ENCODE data around the gene DNAJC28.
"Not testable (repeated sequence)": the region's sequence is repeated elsewhere in the genome, so short reads cannot be mapped to it uniquely, and the experiment has no call there.

Gene DNAJC28

DNA sequence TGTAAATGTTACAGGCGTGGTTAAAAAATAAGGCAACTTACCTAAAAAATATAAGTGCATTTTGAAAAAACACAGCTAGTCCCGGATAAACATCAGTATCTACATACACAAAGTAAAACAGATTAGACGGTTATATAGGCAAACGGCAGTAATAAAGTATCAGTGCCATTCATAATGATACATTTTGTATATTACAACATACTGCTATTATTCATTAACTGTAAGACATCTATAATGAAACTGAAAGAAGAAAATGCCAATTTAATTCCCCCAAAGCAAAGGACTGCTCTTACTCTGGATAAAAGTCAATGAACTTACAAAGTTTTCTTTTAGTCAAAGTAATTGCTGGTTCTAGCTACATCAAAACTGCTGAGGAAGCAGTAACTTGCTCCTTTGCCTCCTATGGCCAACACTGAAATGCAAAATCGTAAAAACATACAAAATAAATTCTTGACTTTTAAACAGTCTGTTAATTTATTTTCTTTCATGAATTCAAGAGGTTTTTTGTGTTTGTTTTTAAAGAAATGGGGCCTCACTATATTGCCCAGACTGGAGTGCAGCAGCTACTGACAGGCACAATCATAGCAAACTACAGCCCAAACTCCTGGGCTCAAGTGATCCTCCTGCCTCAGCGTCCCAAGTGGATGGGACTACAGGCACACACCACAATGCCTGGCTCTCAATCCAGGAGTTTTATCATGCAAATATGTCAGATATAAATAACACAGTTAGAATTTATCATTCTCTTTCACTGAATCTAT is 35.6 kb downstream of the DNAJC28 start:
- Histone ChIP-seq H3K4me3 (ENCODE audit: control insufficient read depth in 1 of 7, extremely low read depth in 1 of 7, insufficient read depth in 4 of 7, low read depth in 2 of 7, low read length in 6 of 7) (no peak overlapping the region), H3K27me3 (replicated peaks in 2 of 5; ENCODE audit: control insufficient read depth in 4 of 5, insufficient read depth in 5 of 5, low read length in 4 of 5) (no peaks in the 10 kb centered on the region), H3K27ac (ENCODE audit: insufficient read depth in 1 of 2, low read depth in 1 of 2, low read length in 2 of 2, poor library complexity in 1 of 2, severe bottlenecking in 2 of 2) (no peak overlapping the region), H3K36me3 (ENCODE audit: control insufficient read depth in 4 of 4, insufficient read depth in 4 of 4, low read length in 3 of 4) (peaks cover 2 to 13% (median 7%) of the 10 kb centered on the region in 4 experiments), H3K9me3 (ENCODE audit: control extremely low read depth in 1 of 5, control insufficient read depth in 4 of 5, insufficient read depth in 2 of 5, low read depth in 1 of 5, low read length in 4 of 5) (no peaks in the 10 kb centered on the region), H3K4me1 (ENCODE audit: control extremely low read depth in 1 of 4, control insufficient read depth in 4 of 4, insufficient read depth in 4 of 4, low read length in 3 of 4) (no peaks in the 10 kb centered on the region)
- ChIA-PET POLR2A (no interaction called here), CTCF (interaction anchor here (0.6 to 1.7 kb wide), 4 partner anchors 9 to 122 kb away, joined by 3 to 7 read pairs (median 4); no protein-coding TSS in a partner anchor)
- DNase-seq, result no peak
- WGBS (ENCODE audit: insufficient coverage), result no CpG with 5 or more reads among the region's 6 CpGs

DNA sequence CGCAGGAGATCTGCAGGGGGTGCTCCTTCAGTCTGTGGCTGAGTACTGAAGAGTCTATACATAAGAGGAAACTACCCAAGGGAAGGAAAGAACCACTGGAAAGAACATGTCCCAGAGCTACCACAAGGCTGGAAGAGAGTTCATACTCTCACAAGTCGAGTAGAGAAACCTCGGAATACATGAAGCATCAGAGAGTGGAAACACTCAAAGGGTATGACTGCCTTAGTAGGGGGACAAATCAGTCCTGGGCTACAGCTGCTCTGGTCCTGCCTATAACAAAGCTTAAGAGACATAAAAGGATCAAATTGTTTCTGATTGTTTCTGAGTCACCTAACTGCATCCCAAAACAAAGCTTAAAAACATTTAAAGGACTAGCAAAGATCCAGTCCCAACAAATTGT is 39.2 kb downstream of the DNAJC28 start:
- peaks cover 0 to 5% (median 3%) of the 10 kb centered on the region in 4 experiments for H3K36me3 ChIP-seq (ENCODE audit: control insufficient read depth in 4 of 4, insufficient read depth in 4 of 4, low read length in 3 of 4)
- H3K27ac ChIP-seq (ENCODE audit: insufficient read depth in 1 of 2, low read depth in 1 of 2, low read length in 2 of 2, poor library complexity in 1 of 2, severe bottlenecking in 2 of 2), result no peak overlapping the region
- H3K27me3 ChIP-seq (replicated peaks in 2 of 5; ENCODE audit: control insufficient read depth in 4 of 5, insufficient read depth in 5 of 5, low read length in 4 of 5), result no peaks in the 10 kb centered on the region
- DNase-seq, result no peak
- POLR2A ChIA-PET, result interaction anchor here (1.0 to 1.7 kb wide), 2 partner anchors 9 to 28 kb away, joined by 3 to 5 read pairs; partner anchors contain the start of gene TMEM50B
- no peaks in the 10 kb centered on the region for H3K9me3 ChIP-seq (ENCODE audit: control extremely low read depth in 1 of 5, control insufficient read depth in 4 of 5, insufficient read depth in 2 of 5, low read depth in 1 of 5, low read length in 4 of 5)
- no peak overlapping the region for H3K4me3 ChIP-seq (ENCODE audit: control insufficient read depth in 1 of 7, extremely low read depth in 1 of 7, insufficient read depth in 4 of 7, low read depth in 2 of 7, low read length in 6 of 7)
- WGBS (ENCODE audit: insufficient coverage), result 96% methylated on average over 3 of the region's 3 CpGs
- H3K4me1 ChIP-seq (ENCODE audit: control extremely low read depth in 1 of 4, control insufficient read depth in 4 of 4, insufficient read depth in 4 of 4, low read length in 3 of 4), result no peaks in the 10 kb centered on the region
- CTCF ChIA-PET, result interaction anchor here (1.1 kb wide), 2 partner anchors 7 to 11 kb away, joined by 3 to 5 read pairs; no protein-coding TSS in a partner anchor

DNA sequence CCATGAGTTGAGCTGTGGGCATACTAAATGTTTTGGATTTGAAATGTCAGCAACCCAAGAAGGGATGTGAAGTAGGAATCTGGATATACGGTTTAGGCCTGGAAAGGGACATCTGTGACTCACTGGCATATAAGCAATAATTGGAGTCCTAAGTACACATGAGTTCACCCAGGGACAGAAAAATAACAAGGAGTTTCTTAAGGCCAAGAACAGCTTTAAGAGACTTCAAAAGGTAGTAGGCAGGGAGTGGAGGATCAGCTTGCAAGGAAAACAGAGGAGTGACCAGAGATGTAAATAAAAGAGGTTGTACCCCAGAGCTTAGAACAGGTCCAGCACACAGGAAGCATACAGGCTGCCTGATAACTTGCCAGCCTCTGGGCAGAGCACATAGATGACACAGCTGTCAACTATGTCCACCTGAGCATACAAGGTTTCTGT is 39.9 kb downstream of the DNAJC28 start:
- POLR2A ChIA-PET, result interaction anchor here (1.7 kb wide), 1 partner anchor 28 kb away, joined by 5 read pairs; the partner anchor contains the start of gene TMEM50B
- WGBS (ENCODE audit: insufficient coverage), result 100% methylated on average over 1 of the region's 1 CpG
- Histone ChIP-seq H3K4me1 (ENCODE audit: control extremely low read depth in 1 of 4, control insufficient read depth in 4 of 4, insufficient read depth in 4 of 4, low read length in 3 of 4) (no peaks in the 10 kb centered on the region), H3K27me3 (replicated peaks in 2 of 5; ENCODE audit: control insufficient read depth in 4 of 5, insufficient read depth in 5 of 5, low read length in 4 of 5) (no peaks in the 10 kb centered on the region), H3K9me3 (ENCODE audit: control extremely low read depth in 1 of 5, control insufficient read depth in 4 of 5, insufficient read depth in 2 of 5, low read depth in 1 of 5, low read length in 4 of 5) (no peaks in the 10 kb centered on the region), H3K36me3 (ENCODE audit: control insufficient read depth in 4 of 4, insufficient read depth in 4 of 4, low read length in 3 of 4) (peaks cover 0 to 5% (median 3%) of the 10 kb centered on the region in 4 experiments), H3K27ac (ENCODE audit: insufficient read depth in 1 of 2, low read depth in 1 of 2, low read length in 2 of 2, poor library complexity in 1 of 2, severe bottlenecking in 2 of 2) (no peak overlapping the region), H3K4me3 (ENCODE audit: control insufficient read depth in 1 of 7, extremely low read depth in 1 of 7, insufficient read depth in 4 of 7, low read depth in 2 of 7, low read length in 6 of 7) (no peak overlapping the region)
- CTCF ChIA-PET, result interaction anchor here (0.8 to 1.1 kb wide), 2 partner anchors 12 to 86 kb away, joined by 3 read pairs; no protein-coding TSS in a partner anchor
- no peak for DNase-seq

- peaks cover 0 to 4% (median 2%) of the 10 kb centered on the region in 4 experiments for H3K36me3 ChIP-seq (ENCODE audit: control insufficient read depth in 4 of 4, insufficient read depth in 4 of 4, low read length in 3 of 4)
- H3K27me3 ChIP-seq (replicated peaks in 2 of 5; ENCODE audit: control insufficient read depth in 4 of 5, insufficient read depth in 5 of 5, low read length in 4 of 5), result no peaks in the 10 kb centered on the region
- ChIA-PET CTCF (interaction anchor here (1.0 to 1.7 kb wide), 6 partner anchors 30 to 455 kb away, joined by 3 to 6 read pairs (median 4); partner anchors contain the start of gene TMEM50B), POLR2A (no interaction called here)
- no peak overlapping the region for H3K4me3 ChIP-seq (ENCODE audit: control insufficient read depth in 1 of 7, extremely low read depth in 1 of 7, insufficient read depth in 4 of 7, low read depth in 2 of 7, low read length in 6 of 7)
- 93% methylated on average over 2 of the region's 4 CpGs for WGBS (ENCODE audit: insufficient coverage)
- no peaks in the 10 kb centered on the region for H3K4me1 ChIP-seq (ENCODE audit: control extremely low read depth in 1 of 4, control insufficient read depth in 4 of 4, insufficient read depth in 4 of 4, low read length in 3 of 4)
- no peaks in the 10 kb centered on the region for H3K9me3 ChIP-seq (ENCODE audit: control extremely low read depth in 1 of 5, control insufficient read depth in 4 of 5, insufficient read depth in 2 of 5, low read depth in 1 of 5, low read length in 4 of 5)
- H3K27ac ChIP-seq (ENCODE audit: insufficient read depth in 1 of 2, low read depth in 1 of 2, low read length in 2 of 2, poor library complexity in 1 of 2, severe bottlenecking in 2 of 2), result no peak overlapping the region
- DNase-seq, result no peak
These were observed 41.9 kb downstream of the DNAJC28 start for GRCh38 chr21:33449616-33450015.

DNA sequence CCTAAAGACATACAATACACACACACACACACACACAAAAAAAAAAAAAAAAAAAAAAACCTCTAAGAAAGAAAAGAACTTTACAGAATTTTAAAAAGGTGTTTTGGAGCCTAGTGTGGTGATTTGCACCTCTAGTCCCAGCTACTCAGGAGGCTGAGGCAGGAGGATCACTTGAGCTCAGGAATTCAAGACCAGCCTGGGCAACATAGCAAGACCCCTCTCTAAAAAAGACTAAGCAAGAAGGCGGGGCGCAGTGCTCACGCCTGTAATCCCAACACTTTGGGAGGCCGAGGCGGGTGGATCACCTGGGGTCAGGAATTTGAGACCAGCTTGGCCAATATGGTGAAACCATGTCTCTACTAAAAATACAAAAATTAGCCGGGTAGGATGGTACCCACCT is 44.9 kb downstream of the DNAJC28 start:
- CTCF ChIA-PET, result interaction anchor here (0.7 to 3.7 kb wide), 11 partner anchors 10 to 506 kb away, joined by 3 to 35 read pairs (median 4); partner anchors contain the start of genes IL10RB and TMEM50B
- 100% methylated on average over 2 of the region's 6 CpGs for WGBS (ENCODE audit: insufficient coverage)

DNA sequence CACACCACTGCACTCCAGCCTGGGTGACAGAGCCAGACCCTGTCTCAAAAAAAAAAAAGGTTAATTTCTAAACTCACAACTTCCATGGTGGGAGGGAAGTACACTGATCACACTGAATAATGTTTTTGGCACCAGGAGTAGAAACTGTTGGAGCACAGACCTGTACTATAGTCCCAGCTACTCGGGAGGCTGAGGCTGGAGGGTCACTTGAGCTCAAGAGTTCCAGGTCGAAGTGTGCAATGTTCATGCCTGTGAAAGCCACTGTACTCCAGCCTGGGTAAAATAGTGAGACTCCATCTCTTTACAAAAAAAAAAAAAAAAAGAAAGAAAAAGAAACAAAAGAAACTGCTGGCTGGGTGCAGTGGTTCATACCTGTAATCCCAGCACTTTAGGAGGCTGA is 47.0 kb downstream of the DNAJC28 start:
- no peaks in the 10 kb centered on the region for H3K27me3 ChIP-seq (replicated peaks in 2 of 5; ENCODE audit: control insufficient read depth in 4 of 5, insufficient read depth in 5 of 5, low read length in 4 of 5)
- DNase-seq, result no peak
- ChIA-PET CTCF (interaction anchor here (0.6 to 3.7 kb wide), 33 partner anchors 8 to 612 kb away, joined by 3 to 35 read pairs (median 4); partner anchors contain the start of gene TMEM50B), POLR2A (interaction anchor here (1.1 kb wide), 1 partner anchor 119 kb away, joined by 4 read pairs; no protein-coding TSS in a partner anchor)
- H3K4me3 ChIP-seq (ENCODE audit: control insufficient read depth in 1 of 7, extremely low read depth in 1 of 7, insufficient read depth in 4 of 7, low read depth in 2 of 7, low read length in 6 of 7), result no peak overlapping the region
- no CpG with 5 or more reads among the region's 2 CpGs for WGBS (ENCODE audit: insufficient coverage)
- peaks cover 0 to 5% (median 2%) of the 10 kb centered on the region in 4 experiments for H3K36me3 ChIP-seq (ENCODE audit: control insufficient read depth in 4 of 4, insufficient read depth in 4 of 4, low read length in 3 of 4)
- no peaks in the 10 kb centered on the region for H3K9me3 ChIP-seq (ENCODE audit: control extremely low read depth in 1 of 5, control insufficient read depth in 4 of 5, insufficient read depth in 2 of 5, low read depth in 1 of 5, low read length in 4 of 5)
- no peak overlapping the region for H3K27ac ChIP-seq (ENCODE audit: insufficient read depth in 1 of 2, low read depth in 1 of 2, low read length in 2 of 2, poor library complexity in 1 of 2, severe bottlenecking in 2 of 2)
- no peaks in the 10 kb centered on the region for H3K4me1 ChIP-seq (ENCODE audit: control extremely low read depth in 1 of 4, control insufficient read depth in 4 of 4, insufficient read depth in 4 of 4, low read length in 3 of 4)

More for the DNA sequence above, 44.9 kb downstream of the DNAJC28 start:
- H3K9me3 ChIP-seq (ENCODE audit: control extremely low read depth in 1 of 5, control insufficient read depth in 4 of 5, insufficient read depth in 2 of 5, low read depth in 1 of 5, low read length in 4 of 5); H3K36me3 ChIP-seq (ENCODE audit: control insufficient read depth in 4 of 4, insufficient read depth in 4 of 4, low read length in 3 of 4); H3K27me3 ChIP-seq (replicated peaks in 2 of 5; ENCODE audit: control insufficient read depth in 4 of 5, insufficient read depth in 5 of 5, low read length in 4 of 5); H3K27ac ChIP-seq (ENCODE audit: insufficient read depth in 1 of 2, low read depth in 1 of 2, low read length in 2 of 2, poor library complexity in 1 of 2, severe bottlenecking in 2 of 2); H3K4me1 ChIP-seq (ENCODE audit: control extremely low read depth in 1 of 4, control insufficient read depth in 4 of 4, insufficient read depth in 4 of 4, low read length in 3 of 4); POLR2A ChIA-PET; DNase-seq; H3K4me3 ChIP-seq (ENCODE audit: control insufficient read depth in 1 of 7, extremely low read depth in 1 of 7, insufficient read depth in 4 of 7, low read depth in 2 of 7, low read length in 6 of 7): not testable (repeated sequence)

- CTCF ChIA-PET, result interaction anchor here (1.0 kb wide), 1 partner anchor 95 kb away, joined by 3 read pairs; no protein-coding TSS in a partner anchor
- H3K27me3 ChIP-seq (replicated peaks in 2 of 5; ENCODE audit: control insufficient read depth in 4 of 5, insufficient read depth in 5 of 5, low read length in 4 of 5), result no peaks in the 10 kb centered on the region
- H3K9me3 ChIP-seq (ENCODE audit: control extremely low read depth in 1 of 5, control insufficient read depth in 4 of 5, insufficient read depth in 2 of 5, low read depth in 1 of 5, low read length in 4 of 5), result no peaks in the 10 kb centered on the region
- DNase-seq, result no peak
- no peak overlapping the region for H3K27ac ChIP-seq (ENCODE audit: insufficient read depth in 1 of 2, low read depth in 1 of 2, low read length in 2 of 2, poor library complexity in 1 of 2, severe bottlenecking in 2 of 2)
- 100% methylated on average over 3 of the region's 5 CpGs for WGBS (ENCODE audit: insufficient coverage)
- POLR2A ChIA-PET, result no interaction called here
- H3K36me3 ChIP-seq (ENCODE audit: control insufficient read depth in 4 of 4, insufficient read depth in 4 of 4, low read length in 3 of 4), result peaks cover under 1 to 13% (median 6%) of the 10 kb centered on the region in 4 experiments
- no peak overlapping the region for H3K4me3 ChIP-seq (ENCODE audit: control insufficient read depth in 1 of 7, extremely low read depth in 1 of 7, insufficient read depth in 4 of 7, low read depth in 2 of 7, low read length in 6 of 7)
- no peaks in the 10 kb centered on the region for H3K4me1 ChIP-seq (ENCODE audit: control extremely low read depth in 1 of 4, control insufficient read depth in 4 of 4, insufficient read depth in 4 of 4, low read length in 3 of 4)
These were observed 48.3 kb downstream of the DNAJC28 start for GRCh38 chr21:33443194-33443593.

Data from common myeloid progenitor, CD34-positive (primary cell).